Measurements from ENCODE around the gene DAPK1.

The DAPK1 gene

DNA sequence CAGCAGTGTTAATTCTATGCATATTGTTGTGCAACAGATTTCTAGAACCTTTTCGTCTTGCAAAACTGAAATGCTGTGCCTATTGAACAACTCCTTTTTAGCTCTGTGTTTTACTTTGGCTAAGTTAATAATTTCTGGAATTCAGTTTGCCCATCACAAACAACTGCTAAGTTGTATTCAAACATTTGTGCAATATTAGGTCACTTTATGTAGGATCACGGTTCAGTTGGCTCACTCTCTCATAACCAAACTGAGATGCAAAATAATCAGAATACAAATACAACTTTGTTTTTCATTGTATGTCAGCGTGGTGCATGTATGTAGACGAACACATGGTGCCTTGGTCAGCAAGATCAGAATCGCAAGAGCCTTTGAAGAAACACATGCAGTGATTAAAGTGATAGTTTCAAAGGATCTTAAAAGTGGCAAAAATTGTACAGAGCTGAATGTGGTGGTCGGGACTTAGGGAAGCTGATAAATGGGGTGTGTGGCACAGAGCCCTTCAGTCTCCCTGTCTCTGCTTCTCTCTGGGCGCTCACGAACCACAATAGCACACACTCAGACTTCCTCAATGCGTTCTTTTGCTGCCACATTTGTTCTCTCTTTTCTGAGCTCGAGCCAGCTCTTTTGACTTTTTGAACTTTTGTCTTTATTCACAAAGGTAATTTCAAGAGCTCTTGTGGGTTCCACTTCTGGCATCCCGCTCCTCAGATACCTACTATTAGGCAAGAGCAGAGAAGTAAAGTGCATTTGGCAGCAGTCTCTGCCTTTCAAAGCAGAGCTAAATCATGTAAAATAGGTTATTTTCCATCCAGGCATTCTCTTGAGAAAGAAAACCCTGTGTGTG, 115.8 kb downstream of the DAPK1 start:
- no peak overlapping the region for H3K9ac ChIP-seq (ENCODE audit: low read length)
- H3K36me3 ChIP-seq (replicated peaks; ENCODE audit: low read depth, low read length) = no peaks in the 10 kb centered on the region
- H3K4me1 ChIP-seq (ENCODE audit: low read length) = no peaks in the 10 kb centered on the region
- no peak for TF ChIP-seq EZH2phosphoT487 (IDR thresholded peaks at IDR 0.05; ENCODE audit: low read depth)
- TF ChIP-seq, protein P1, sequence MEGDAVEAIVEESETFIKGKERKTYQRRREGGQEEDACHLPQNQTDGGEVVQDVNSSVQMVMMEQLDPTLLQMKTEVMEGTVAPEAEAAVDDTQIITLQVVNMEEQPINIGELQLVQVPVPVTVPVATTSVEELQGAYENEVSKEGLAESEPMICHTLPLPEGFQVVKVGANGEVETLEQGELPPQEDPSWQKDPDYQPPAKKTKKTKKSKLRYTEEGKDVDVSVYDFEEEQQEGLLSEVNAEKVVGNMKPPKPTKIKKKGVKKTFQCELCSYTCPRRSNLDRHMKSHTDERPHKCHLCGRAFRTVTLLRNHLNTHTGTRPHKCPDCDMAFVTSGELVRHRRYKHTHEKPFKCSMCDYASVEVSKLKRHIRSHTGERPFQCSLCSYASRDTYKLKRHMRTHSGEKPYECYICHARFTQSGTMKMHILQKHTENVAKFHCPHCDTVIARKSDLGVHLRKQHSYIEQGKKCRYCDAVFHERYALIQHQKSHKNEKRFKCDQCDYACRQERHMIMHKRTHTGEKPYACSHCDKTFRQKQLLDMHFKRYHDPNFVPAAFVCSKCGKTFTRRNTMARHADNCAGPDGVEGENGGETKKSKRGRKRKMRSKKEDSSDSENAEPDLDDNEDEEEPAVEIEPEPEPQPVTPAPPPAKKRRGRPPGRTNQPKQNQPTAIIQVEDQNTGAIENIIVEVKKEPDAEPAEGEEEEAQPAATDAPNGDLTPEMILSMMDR (IDR thresholded peaks at IDR 0.05; ENCODE audit: low read depth, low read length) = no peak
- no peaks in the 10 kb centered on the region for H3K79me2 ChIP-seq (ENCODE audit: low read length)
- H3K27me3 ChIP-seq (ENCODE audit: low read depth, low read length) = no peaks in the 10 kb centered on the region
- no peaks in the 10 kb centered on the region for H4K20me1 ChIP-seq (ENCODE audit: insufficient read depth, low read length)
- H2AFZ ChIP-seq (ENCODE audit: low read depth, low read length) = no peak overlapping the region
- H3K4me3 ChIP-seq (ENCODE audit: low read length) = no peak overlapping the region
- no peak overlapping the region for H3K4me2 ChIP-seq (ENCODE audit: low read length)
- no peak overlapping the region for H3K27ac ChIP-seq (ENCODE audit: low read length)
- H3K9me3 ChIP-seq (ENCODE audit: insufficient read depth, low read length) = no peaks in the 10 kb centered on the region

DNA sequence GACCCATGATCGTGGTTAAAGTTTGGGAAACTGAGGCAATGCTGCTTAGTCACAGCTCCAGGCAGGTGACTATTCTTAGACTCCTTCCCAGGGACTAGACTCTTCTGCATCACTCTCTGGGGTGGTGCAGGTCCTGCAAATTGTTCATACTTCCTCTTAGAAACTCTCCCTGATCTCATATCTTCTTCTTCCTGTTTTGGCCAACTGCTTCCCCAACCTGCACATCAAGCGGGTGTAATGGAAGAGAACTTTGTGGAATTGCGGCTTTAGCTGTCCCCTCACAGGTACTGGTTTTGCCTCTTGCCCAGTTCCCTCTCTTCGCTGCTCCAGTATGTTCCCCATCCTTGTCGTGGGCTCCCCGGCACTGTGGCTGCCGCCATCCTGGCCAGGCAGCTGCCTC, 116.7 kb downstream of the DAPK1 start:
- Histone ChIP-seq H3K4me3 (ENCODE audit: low read length) (no peak overlapping the region), H3K79me2 (ENCODE audit: low read length) (no peaks in the 10 kb centered on the region), H4K20me1 (ENCODE audit: insufficient read depth, low read length) (no peaks in the 10 kb centered on the region), H3K9ac (ENCODE audit: low read length) (no peak overlapping the region), H3K4me1 (ENCODE audit: low read length) (no peaks in the 10 kb centered on the region), H3K27me3 (ENCODE audit: low read depth, low read length) (no peaks in the 10 kb centered on the region), H2AFZ (ENCODE audit: low read depth, low read length) (no peak overlapping the region), H3K36me3 (replicated peaks; ENCODE audit: low read depth, low read length) (no peaks in the 10 kb centered on the region), H3K27ac (ENCODE audit: low read length) (no peak overlapping the region), H3K4me2 (ENCODE audit: low read length) (no peak overlapping the region), H3K9me3 (ENCODE audit: insufficient read depth, low read length) (no peaks in the 10 kb centered on the region)
- TF ChIP-seq, protein P1 (IDR thresholded peaks at IDR 0.05; ENCODE audit: low read depth, low read length) = no peak
- no peak for TF ChIP-seq EZH2phosphoT487 (IDR thresholded peaks at IDR 0.05; ENCODE audit: low read depth)

DNA sequence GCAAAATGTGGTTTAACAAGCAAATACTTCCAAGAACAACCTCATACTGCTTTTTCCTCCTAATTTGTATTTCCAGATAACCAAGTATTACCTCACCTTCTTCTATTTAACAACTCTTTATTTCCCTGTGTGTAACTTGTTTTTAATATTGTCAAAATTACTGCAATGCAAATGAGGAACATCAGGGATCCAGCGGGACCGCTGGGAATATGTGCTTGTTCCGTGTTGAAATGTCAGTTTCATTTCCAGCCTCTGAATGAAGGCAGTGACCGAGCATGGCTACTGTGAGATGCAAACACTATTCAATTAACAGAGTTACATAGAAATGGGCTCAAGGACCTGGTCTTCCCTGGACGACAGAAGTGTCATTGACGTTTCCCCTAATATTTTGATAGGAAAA, 117.5 kb downstream of the DAPK1 start:
- Histone ChIP-seq H3K79me2 (ENCODE audit: low read length) (no peaks in the 10 kb centered on the region), H3K4me1 (ENCODE audit: low read length) (no peaks in the 10 kb centered on the region), H3K36me3 (replicated peaks; ENCODE audit: low read depth, low read length) (no peaks in the 10 kb centered on the region), H3K9ac (ENCODE audit: low read length) (no peak overlapping the region), H3K27ac (ENCODE audit: low read length) (no peak overlapping the region), H3K4me3 (ENCODE audit: low read length) (no peak overlapping the region), H2AFZ (ENCODE audit: low read depth, low read length) (no peak overlapping the region), H3K27me3 (ENCODE audit: low read depth, low read length) (no peaks in the 10 kb centered on the region), H3K4me2 (ENCODE audit: low read length) (no peak overlapping the region), H3K9me3 (ENCODE audit: insufficient read depth, low read length) (no peaks in the 10 kb centered on the region), H4K20me1 (ENCODE audit: insufficient read depth, low read length) (no peaks in the 10 kb centered on the region)
- no peak for TF ChIP-seq EZH2phosphoT487 (IDR thresholded peaks at IDR 0.05; ENCODE audit: low read depth)
- TF ChIP-seq, protein P1 (IDR thresholded peaks at IDR 0.05; ENCODE audit: low read depth, low read length) = no peak

DNA sequence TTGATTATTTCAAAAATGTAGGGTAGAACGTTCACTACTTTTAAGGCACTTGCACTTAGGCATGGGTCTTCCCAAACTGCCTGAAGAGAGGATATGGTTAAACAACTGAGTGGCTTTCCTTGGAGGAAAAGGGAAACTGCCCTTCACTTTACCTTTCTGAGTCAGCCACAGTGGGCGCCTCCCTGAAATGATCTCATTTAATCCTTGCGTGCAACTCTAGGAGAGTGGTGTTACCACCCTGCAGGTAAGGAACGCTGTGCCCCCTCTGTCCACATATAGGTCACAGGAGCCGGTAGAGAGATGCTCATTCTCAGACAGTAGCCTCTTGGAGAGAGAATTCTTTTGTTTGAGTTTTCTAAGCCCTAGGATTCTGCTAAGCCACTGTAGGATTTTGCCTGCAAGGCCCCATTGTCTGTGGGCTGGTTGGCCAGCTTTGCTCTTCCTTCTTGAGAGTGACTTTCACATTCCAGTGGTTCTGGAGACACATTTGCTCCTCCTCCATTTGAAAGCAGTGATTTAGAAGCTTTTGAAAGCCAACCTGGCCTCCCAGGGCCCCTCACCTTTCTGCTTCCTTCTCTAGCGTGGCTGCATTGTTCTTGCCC, 118.0 kb downstream of the DAPK1 start:
- Histone ChIP-seq H3K4me3 (ENCODE audit: low read length) (no peak overlapping the region), H3K36me3 (replicated peaks; ENCODE audit: low read depth, low read length) (no peaks in the 10 kb centered on the region), H3K27me3 (ENCODE audit: low read depth, low read length) (no peaks in the 10 kb centered on the region), H3K79me2 (ENCODE audit: low read length) (no peaks in the 10 kb centered on the region), H3K9ac (ENCODE audit: low read length) (no peak overlapping the region), H3K27ac (ENCODE audit: low read length) (no peak overlapping the region), H3K4me1 (ENCODE audit: low read length) (no peaks in the 10 kb centered on the region), H4K20me1 (ENCODE audit: insufficient read depth, low read length) (no peaks in the 10 kb centered on the region), H3K9me3 (ENCODE audit: insufficient read depth, low read length) (no peaks in the 10 kb centered on the region), H2AFZ (ENCODE audit: low read depth, low read length) (no peak overlapping the region), H3K4me2 (ENCODE audit: low read length) (no peak overlapping the region)
- TF ChIP-seq EZH2phosphoT487 (IDR thresholded peaks at IDR 0.05; ENCODE audit: low read depth) = no peak
- TF ChIP-seq, protein P1 (IDR thresholded peaks at IDR 0.05; ENCODE audit: low read depth, low read length) = no peak
